ENCODE results near the gene ID2.
"Not testable (repeated sequence)": the region's sequence is repeated elsewhere in the genome, so short reads cannot be mapped to it uniquely, and the experiment has no call there.

Gene ID2

GRCh38 chr2:8725838-8726237 is 44.0 kb downstream of the ID2 start:
- no peak overlapping the region for H2AFZ ChIP-seq
- H3K9ac ChIP-seq, result no peak overlapping the region
- no peaks in the 10 kb centered on the region for H3K9me3 ChIP-seq (ENCODE audit: control insufficient read depth, low read length)
- H3K27ac ChIP-seq, result no peak overlapping the region
- no peaks in the 10 kb centered on the region for H3K36me3 ChIP-seq (ENCODE audit: control insufficient read depth, insufficient read depth, low read length)
- no peaks in the 10 kb centered on the region for H3K27me3 ChIP-seq (ENCODE audit: control insufficient read depth, insufficient read depth, low read length)
- H3K79me2 ChIP-seq, result no peaks in the 10 kb centered on the region
- TF ChIP-seq, protein P1, sequence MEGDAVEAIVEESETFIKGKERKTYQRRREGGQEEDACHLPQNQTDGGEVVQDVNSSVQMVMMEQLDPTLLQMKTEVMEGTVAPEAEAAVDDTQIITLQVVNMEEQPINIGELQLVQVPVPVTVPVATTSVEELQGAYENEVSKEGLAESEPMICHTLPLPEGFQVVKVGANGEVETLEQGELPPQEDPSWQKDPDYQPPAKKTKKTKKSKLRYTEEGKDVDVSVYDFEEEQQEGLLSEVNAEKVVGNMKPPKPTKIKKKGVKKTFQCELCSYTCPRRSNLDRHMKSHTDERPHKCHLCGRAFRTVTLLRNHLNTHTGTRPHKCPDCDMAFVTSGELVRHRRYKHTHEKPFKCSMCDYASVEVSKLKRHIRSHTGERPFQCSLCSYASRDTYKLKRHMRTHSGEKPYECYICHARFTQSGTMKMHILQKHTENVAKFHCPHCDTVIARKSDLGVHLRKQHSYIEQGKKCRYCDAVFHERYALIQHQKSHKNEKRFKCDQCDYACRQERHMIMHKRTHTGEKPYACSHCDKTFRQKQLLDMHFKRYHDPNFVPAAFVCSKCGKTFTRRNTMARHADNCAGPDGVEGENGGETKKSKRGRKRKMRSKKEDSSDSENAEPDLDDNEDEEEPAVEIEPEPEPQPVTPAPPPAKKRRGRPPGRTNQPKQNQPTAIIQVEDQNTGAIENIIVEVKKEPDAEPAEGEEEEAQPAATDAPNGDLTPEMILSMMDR (IDR thresholded peaks at IDR 0.05), result no peak
- H3K4me3 ChIP-seq (ENCODE audit: low read depth, low read length), result no peak overlapping the region
- H3K4me1 ChIP-seq, result no peaks in the 10 kb centered on the region
- H3K4me2 ChIP-seq (ENCODE audit: low read length), result no peak overlapping the region

DNA sequence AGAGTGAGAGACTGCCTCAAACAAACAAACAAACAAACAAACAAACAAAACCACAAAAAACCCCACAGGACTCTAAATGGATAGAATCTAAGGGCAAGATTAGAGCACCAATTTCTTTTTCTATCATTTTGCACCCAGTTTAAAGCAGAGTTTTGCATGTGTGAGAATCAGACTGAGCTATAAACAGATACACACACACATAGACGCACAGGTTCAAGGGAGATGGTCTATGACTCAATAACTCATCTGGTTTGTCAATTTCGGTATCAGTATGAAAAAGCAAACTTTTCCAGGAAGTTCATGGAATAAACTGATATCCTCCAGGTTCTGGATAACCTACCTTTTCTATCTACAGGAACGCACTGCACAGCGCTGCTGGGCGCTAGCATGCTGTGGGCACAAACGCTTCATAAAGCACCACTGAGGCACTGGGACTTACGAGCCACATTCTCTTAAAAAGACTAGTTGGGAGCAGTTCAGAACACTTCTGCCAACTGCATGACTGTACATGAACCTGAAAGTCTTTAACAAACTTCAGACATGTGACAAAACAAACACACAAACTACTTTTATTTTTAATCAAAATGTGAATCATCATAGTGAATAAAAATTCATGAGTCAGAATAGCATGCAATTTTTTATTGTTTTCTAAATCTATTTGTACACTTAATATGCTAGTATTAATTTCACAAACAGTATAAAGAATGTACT is 46.6 kb downstream of the ID2 start:
- Histone ChIP-seq H3K9ac (no peak overlapping the region), H3K27me3 (ENCODE audit: control insufficient read depth, insufficient read depth, low read length) (no peaks in the 10 kb centered on the region), H3K4me2 (ENCODE audit: low read length) (no peak overlapping the region), H3K27ac (no peak overlapping the region), H3K79me2 (no peaks in the 10 kb centered on the region), H3K9me3 (ENCODE audit: control insufficient read depth, low read length) (no peaks in the 10 kb centered on the region), H3K36me3 (ENCODE audit: control insufficient read depth, insufficient read depth, low read length) (no peaks in the 10 kb centered on the region), H2AFZ (no peak overlapping the region), H3K4me1 (no peaks in the 10 kb centered on the region), H3K4me3 (ENCODE audit: low read depth, low read length) (no peak overlapping the region)
- TF ChIP-seq, protein P1 (IDR thresholded peaks at IDR 0.05), result no peak

DNA sequence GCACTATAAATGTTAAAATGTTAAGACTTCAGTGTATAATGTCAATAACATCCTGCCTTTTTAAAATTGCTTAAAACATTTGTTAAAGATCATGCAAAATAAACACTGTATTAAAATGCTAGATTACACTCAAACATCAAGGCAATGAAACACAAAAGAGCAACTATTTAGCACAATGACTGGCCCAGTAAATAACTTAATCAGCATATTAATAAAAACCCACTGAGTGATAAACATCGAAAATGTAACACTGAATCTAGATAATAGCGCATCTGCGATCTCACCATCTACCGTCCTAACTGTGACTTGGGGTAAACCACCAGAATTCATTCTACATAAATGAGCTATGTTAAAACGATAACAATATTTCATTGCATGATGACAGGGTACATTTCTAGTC is 47.2 kb downstream of the ID2 start:
- H3K36me3 ChIP-seq (ENCODE audit: control insufficient read depth, insufficient read depth, low read length); H3K9ac ChIP-seq; H3K4me3 ChIP-seq (ENCODE audit: low read depth, low read length); H2AFZ ChIP-seq; H3K27ac ChIP-seq; H3K4me1 ChIP-seq; H3K27me3 ChIP-seq (ENCODE audit: control insufficient read depth, insufficient read depth, low read length); H3K9me3 ChIP-seq (ENCODE audit: control insufficient read depth, low read length); H3K79me2 ChIP-seq; H3K4me2 ChIP-seq (ENCODE audit: low read length): not testable (repeated sequence)

GRCh38 chr2:8729939-8730338 is 48.1 kb downstream of the ID2 start:
- H3K36me3 ChIP-seq (ENCODE audit: control insufficient read depth, insufficient read depth, low read length), result no peaks in the 10 kb centered on the region
- H3K9me3 ChIP-seq (ENCODE audit: control insufficient read depth, low read length), result no peaks in the 10 kb centered on the region
- no peaks in the 10 kb centered on the region for H3K27me3 ChIP-seq (ENCODE audit: control insufficient read depth, insufficient read depth, low read length)

DNA sequence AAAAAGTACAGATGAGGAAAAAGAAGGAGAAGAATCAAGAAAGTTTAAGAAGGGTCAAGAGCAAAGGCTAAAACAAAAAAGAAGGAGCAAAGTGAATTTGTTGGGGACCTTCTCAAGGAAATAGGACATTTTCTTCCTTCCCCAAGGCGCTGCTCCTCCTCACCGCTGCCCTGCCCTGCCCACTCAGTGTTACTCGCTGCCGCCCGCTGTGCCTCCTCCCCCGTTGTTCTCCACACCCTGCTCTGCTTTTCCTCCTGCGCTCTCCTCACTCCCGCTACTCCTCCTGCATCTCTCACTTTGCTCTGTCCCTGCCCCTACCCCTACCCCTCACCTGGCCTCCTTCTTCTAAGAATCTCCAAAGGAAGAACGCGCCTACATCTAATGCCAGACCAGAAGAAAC is 50.7 kb downstream of the ID2 start:
- no peak overlapping the region for H2AFZ ChIP-seq
- no peaks in the 10 kb centered on the region for H3K4me1 ChIP-seq
- no peaks in the 10 kb centered on the region for H3K9me3 ChIP-seq (ENCODE audit: control insufficient read depth, low read length)
- no peaks in the 10 kb centered on the region for H3K79me2 ChIP-seq
- H3K4me3 ChIP-seq (ENCODE audit: low read depth, low read length), result no peak overlapping the region
- no peak overlapping the region for H3K4me2 ChIP-seq (ENCODE audit: low read length)
- no peak overlapping the region for H3K9ac ChIP-seq
- TF ChIP-seq, protein P1 (IDR thresholded peaks at IDR 0.05), result no peak
- H3K36me3 ChIP-seq (ENCODE audit: control insufficient read depth, insufficient read depth, low read length), result no peaks in the 10 kb centered on the region
- H3K27ac ChIP-seq, result no peak overlapping the region
- H3K27me3 ChIP-seq (ENCODE audit: control insufficient read depth, insufficient read depth, low read length), result no peaks in the 10 kb centered on the region

More at GRCh38 chr2:8729939-8730338, 48.1 kb downstream of the ID2 start:
- Histone ChIP-seq H3K4me1 (no peaks in the 10 kb centered on the region), H3K9ac (no peak overlapping the region), H3K79me2 (no peaks in the 10 kb centered on the region), H2AFZ (no peak overlapping the region), H3K27ac (no peak overlapping the region), H3K4me3 (ENCODE audit: low read depth, low read length) (no peak overlapping the region), H3K4me2 (ENCODE audit: low read length) (no peak overlapping the region)
- TF ChIP-seq, protein P1 (IDR thresholded peaks at IDR 0.05), result no peak
